Hematopoietic multipotent progenitor cell treated with erythropoietin and hydrocortisone succinate and interleukin-3 and kit ligand, for 8 days (in vitro differentiated cells): ENCODE measurements around the gene S1PR1.
A peak's percentile ranks its signal among the peaks of the same experiment; 100 is the strongest.
"Not testable (repeated sequence)": the region's sequence is repeated elsewhere in the genome, so short reads cannot be mapped to it uniquely, and the experiment has no call there.

Experiments
- DNase-seq: peaks from one replicate; pipeline ENCODE4 v3.0.0-alpha.2; 2015

The S1PR1 gene

GRCh38 chr1:101236516-101237228 is at the start of gene S1PR1:
Gene S1PR1 (plus strand): TSS chr1:101237019. CDS start chr1:101238985, 1,966 bp downstream.
- DNase-seq: no peak

- DNase-seq: no peak
Observed at GRCh38 chr1:101187297-101187696, 49.5 kb upstream of the S1PR1 start.

DNA sequence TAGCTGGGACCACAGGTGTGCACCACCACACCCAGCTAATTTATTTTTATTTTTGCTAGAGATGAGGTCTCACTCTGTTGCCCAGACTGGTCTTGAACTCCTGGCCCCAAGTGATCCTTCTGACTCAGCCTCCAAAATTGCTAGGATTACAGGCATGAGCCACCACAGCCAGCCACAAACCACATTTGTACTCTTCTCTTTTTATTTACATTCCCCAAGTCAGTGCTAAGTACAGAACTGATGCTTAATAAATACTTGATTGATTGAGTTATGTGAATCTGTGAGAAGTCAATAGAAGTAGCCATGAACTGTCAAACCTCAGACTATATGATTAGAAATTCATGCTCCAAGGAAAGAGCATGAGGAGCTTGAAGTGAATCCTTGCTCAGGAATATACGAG is 48.5 kb upstream of the S1PR1 start:
- no peak for DNase-seq

DNA sequence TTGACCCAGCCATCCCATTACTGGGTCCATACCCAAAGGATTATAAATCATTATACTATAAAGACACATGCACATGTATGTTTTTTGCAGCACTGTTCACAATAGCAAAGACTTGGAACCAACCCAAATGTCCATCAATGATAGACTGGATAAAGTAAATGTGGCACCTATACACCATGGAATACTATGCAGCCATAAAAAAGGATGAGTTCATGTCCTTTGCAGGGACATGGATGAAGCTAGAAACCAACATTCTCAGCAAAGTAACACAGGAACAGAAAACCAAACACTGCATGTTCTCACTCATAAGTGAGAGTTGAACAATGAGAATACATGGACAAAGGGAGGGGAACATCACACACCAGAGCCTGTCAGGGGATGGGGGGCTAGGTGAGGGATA is 47.9 kb upstream of the S1PR1 start:
- not testable (repeated sequence) for DNase-seq

- no peak for DNase-seq
Observed at GRCh38 chr1:101190441-101190840, 46.4 kb upstream of the S1PR1 start.

DNA sequence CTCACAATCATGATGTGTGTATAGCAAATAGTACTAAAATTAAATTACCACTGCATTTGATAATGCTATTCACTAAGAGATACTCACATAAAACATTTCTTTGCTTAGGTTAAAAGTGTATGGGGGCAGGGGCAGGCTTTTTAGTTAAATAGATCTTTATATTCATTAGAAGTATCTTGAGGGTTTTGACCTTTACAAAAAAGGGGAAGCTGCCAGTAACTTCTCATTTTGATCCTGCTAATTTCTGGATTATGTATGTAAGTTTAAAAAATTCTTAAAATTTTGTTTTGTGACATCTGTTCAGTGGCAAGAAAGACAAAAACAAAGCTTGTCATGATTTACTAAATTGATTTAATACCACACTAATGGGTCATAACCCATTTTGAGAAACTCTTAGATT is 45.8 kb upstream of the S1PR1 start:
- DNase-seq: peak; percentile 4

- DNase-seq: no peak
Observed at GRCh38 chr1:101193733-101194169, 43.1 kb upstream of the S1PR1 start.

DNA sequence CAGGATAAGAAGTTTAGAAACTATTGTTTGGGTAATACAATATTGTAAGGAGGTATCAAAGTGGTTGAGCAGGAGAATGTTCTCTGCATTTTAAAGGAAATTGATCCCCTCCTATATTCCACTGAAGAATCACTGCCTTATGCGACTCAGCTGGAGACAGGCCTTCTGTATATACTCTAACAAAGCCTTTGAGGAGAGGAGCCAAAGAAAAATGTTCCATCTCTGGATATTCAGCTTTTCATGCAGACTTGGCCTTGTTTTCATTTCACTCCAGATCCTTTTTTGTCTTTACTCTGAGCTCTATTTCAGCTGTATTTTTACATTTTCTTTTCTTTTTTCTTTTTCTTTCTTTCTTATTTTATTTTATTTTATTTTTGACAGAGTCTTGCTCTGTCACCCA is 42.1 kb upstream of the S1PR1 start:
- no peak for DNase-seq

DNA sequence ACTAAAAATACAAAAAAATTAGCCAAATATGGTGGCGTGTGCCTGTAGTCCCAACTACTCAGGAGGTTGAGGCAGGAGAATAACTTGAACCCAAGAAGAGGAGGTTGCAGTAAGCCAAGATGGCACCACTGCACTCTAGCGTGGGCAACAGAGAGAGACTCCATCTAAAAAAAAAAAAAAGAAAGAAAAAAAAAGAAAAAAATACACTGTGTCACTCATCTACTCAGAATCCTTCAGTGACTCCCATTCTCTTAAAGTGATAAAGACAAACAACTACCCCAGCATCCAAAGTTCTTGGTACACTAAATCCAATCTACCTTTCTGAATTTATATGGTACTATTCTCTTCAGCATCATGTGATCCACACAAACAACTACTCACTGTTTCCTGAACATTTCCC is 40.2 kb upstream of the S1PR1 start:
- no peak for DNase-seq

DNA sequence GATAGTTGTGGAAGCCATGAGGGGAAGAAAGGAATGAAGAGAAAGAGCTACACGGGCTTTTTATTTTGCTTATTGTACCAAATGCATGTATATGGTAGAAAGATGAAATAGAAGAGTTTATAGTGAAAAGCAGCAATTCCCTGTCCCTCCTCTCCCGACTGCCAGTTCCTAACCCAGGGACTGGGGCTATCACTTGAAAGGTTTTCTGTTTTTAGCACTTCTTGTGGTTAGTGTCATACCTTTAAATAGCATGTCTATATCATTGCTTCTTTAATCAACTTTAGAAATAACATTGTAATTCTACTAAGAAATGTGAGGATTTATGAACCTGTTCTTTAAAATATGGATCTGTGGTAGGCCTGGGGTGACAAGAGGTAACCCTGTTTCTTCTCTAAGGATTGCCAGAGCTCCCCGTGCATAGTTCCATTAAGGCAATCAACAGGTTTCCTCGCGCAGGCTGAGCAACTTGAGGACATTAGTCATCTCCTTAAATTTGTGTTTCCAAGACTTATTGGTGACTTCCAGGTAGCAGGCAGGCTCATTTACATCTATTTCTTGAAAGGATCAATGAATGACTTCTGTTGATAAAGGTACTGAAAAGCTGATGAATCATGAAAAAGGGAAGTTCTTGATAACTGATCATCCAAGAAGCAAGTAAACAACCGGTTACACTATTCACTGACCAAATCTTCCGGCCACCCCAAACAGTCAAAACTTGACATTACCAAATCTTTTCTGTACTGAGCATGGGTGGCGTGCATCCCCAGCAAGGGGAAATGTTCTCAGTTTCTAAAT is 37.8 kb upstream of the S1PR1 start:
- no peak for DNase-seq

GRCh38 chr1:101199637-101199982 is 37.2 kb upstream of the S1PR1 start:
- no peak for DNase-seq

DNA sequence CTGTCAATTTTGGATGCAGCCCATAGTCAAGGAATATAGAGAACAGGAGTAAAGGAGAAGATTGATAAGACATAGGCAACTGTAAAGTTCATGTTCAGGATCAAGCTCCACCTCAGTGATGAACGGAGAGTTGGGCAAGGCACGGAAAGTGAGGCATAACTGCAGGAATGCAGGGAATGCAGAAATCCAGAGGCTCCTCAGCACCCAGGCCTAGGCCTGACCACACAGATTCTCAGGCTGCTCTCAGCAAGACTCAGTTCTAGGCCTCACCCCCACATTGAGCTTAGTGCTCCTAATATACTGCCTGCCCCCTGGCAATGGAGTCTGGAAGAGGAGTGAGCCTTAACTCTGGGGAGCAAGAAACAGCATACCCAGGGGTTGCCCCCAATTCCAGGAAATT is 36.3 kb upstream of the S1PR1 start:
- DNase-seq: no peak

- no peak for DNase-seq
Observed at GRCh38 chr1:101203820-101204540, 32.8 kb upstream of the S1PR1 start.

- no peak for DNase-seq
Observed at GRCh38 chr1:101205457-101205856, 31.4 kb upstream of the S1PR1 start.

DNA sequence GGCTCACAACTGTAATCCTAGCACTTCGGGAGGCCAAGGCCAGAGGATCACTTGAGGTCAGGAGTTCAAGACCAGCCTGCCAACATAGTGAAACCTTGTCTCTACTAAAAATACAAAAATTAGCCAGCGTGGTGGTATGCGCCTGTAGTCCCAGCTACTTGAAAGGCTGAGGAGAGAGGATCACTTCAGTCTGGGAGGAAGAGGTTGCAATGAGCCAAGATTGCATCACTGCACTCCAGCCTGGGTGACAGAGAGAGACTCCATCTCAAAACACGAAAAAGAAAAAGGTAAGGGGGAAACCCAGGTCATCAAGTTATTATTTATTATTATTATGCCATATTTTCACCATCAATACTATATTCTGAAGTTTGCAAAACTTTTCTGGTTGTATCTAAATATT is 30.7 kb upstream of the S1PR1 start:
- DNase-seq: not testable (repeated sequence)

GRCh38 chr1:101207271-101207670 is 29.5 kb upstream of the S1PR1 start:
- DNase-seq: not testable (repeated sequence)

- no peak for DNase-seq
Observed at GRCh38 chr1:101207891-101208290, 28.9 kb upstream of the S1PR1 start.

DNA sequence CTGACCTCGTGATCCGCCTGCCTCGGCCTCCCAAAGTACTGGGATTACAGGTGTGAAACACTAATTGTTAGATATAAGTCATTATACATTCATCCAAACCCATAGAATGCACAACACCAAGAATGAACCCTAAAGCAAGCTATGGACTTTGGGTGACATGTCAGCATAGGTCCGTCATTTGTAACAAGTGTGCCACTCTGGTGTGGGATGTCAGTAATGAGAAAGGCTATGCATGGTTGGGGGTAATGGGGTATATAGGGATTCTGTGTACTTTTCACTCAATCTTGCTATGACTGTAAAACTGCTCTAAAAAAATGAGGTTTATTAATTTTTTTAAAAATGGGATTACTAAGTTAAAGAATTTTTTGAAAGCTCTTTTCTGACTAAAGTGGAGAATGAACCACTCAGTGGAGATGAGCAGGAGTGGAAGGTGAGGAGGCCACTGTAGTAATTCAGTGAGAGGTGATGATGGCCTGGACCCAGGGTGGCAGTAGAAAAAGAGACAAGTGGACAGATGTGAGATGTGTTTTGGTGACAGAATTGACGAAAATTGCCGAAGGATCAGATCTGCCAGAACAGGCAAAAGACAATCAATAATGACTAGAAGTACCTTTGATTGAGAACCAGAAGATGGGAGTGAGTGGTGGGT is 21.3 kb upstream of the S1PR1 start:
- no peak for DNase-seq

- no peak for DNase-seq
Observed at GRCh38 chr1:101216623-101217022, 20.2 kb upstream of the S1PR1 start.

DNA sequence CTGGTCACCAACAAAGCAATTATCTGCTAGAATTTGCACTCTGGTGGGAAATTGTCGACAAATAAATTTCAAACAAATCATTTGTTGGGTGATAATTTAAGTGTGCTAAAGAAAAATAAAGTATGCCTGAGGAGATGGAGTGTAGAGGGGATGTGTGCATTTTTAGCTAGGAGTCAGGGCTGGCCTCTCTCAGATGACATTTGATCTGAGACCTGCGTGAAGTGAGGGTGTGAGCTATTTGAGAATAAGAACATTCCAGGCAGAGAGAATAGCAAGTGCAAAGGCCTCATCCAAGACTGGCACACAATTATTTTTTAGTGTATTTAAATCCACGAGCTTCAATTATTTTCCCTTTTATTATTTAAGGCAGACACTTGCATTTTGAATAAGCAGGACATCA is 19.7 kb upstream of the S1PR1 start:
- DNase-seq: no peak

- DNase-seq: not testable (repeated sequence)
Observed at GRCh38 chr1:101218968-101219367, 17.9 kb upstream of the S1PR1 start.

GRCh38 chr1:101219924-101220870 is 16.6 kb upstream of the S1PR1 start:
- no peak for DNase-seq
